Measurements from ENCODE around the gene KCNS1. TPM values are rescaled to one million over a fixed set of nuclear protein-coding genes. Genes with fewer than 3 reads are reported as not detected.
"Not testable (repeated sequence)": the region's sequence is repeated elsewhere in the genome, so short reads cannot be mapped to it uniquely, and the experiment has no call there.

Gene KCNS1
- total RNA-seq, 1 donor from 2014 or later: not detected

- DNase-seq (ENCODE audit: low spot score): no peak
- ATAC-seq: no peak
Measured at GRCh38 chr20:45082468-45082867, 18.5 kb downstream of the KCNS1 start.

GRCh38 chr20:45080867-45081624, 19.9 kb downstream of the KCNS1 start:
- no peak for DNase-seq (ENCODE audit: low spot score)
- ATAC-seq: no peak

- DNase-seq (ENCODE audit: low spot score) (no peak), ATAC-seq (peak; percentile 88)
Measured at GRCh38 chr20:45077559-45077958, 23.4 kb downstream of the KCNS1 start.

GRCh38 chr20:45073221-45073620, 27.7 kb downstream of the KCNS1 start:
- DNase-seq (ENCODE audit: low spot score): no peak
- no peak for ATAC-seq

- no peak for DNase-seq (ENCODE audit: low spot score)
Measured at GRCh38 chr20:45072066-45072465, 28.9 kb downstream of the KCNS1 start.

GRCh38 chr20:45070932-45071632, 29.8 kb downstream of the KCNS1 start:
- no peak for DNase-seq (ENCODE audit: low spot score)
- ATAC-seq: no peak

More at GRCh38 chr20:45072066-45072465, 28.9 kb downstream of the KCNS1 start:
- no peak for ATAC-seq

- no peak for ATAC-seq
Measured at GRCh38 chr20:45069261-45069660, 31.7 kb downstream of the KCNS1 start.

GRCh38 chr20:45067558-45067957, 33.4 kb downstream of the KCNS1 start:
- ATAC-seq (no peak), DNase-seq (ENCODE audit: low spot score) (no peak)

More at GRCh38 chr20:45069261-45069660, 31.7 kb downstream of the KCNS1 start:
- no peak for DNase-seq (ENCODE audit: low spot score)

- DNase-seq (ENCODE audit: low spot score): no peak
- no peak for ATAC-seq
Measured at GRCh38 chr20:45067087-45067486, 33.8 kb downstream of the KCNS1 start.

GRCh38 chr20:45066372-45066771, 34.6 kb downstream of the KCNS1 start:
- ATAC-seq (no peak), DNase-seq (ENCODE audit: low spot score) (no peak)

- no peak for DNase-seq (ENCODE audit: low spot score)
- ATAC-seq: no peak
Measured at GRCh38 chr20:45064812-45065211, 36.1 kb downstream of the KCNS1 start.

- ATAC-seq; DNase-seq (ENCODE audit: low spot score): not testable (repeated sequence)
Measured at GRCh38 chr20:45063107-45063506, 37.8 kb downstream of the KCNS1 start.

GRCh38 chr20:45061244-45061643, 39.7 kb downstream of the KCNS1 start:
- no peak for ATAC-seq
- no peak for DNase-seq (ENCODE audit: low spot score)

- DNase-seq (ENCODE audit: low spot score) (no peak), ATAC-seq (no peak)
Measured at GRCh38 chr20:45060294-45060693, 40.6 kb downstream of the KCNS1 start.

GRCh38 chr20:45059022-45059728, 41.8 kb downstream of the KCNS1 start:
- ATAC-seq: no peak

GRCh38 chr20:45058168-45058850, 42.6 kb downstream of the KCNS1 start:
- no peak for ATAC-seq
- DNase-seq (ENCODE audit: low spot score): no peak

More at GRCh38 chr20:45059022-45059728, 41.8 kb downstream of the KCNS1 start:
- no peak for DNase-seq (ENCODE audit: low spot score)

- peak; percentile 49 for ATAC-seq
- no peak for DNase-seq (ENCODE audit: low spot score)
Measured at GRCh38 chr20:45056473-45057173, 44.3 kb downstream of the KCNS1 start.

GRCh38 chr20:45055056-45055455, 45.9 kb downstream of the KCNS1 start:
- DNase-seq (ENCODE audit: low spot score) (no peak), ATAC-seq (no peak)

GRCh38 chr20:45053430-45054351, 47.2 kb downstream of the KCNS1 start:
- no peak for ATAC-seq
- no peak for DNase-seq (ENCODE audit: low spot score)
